ENCODE results near the gene SCGB3A1. TPM values are rescaled to one million over a fixed set of nuclear protein-coding genes. Genes with fewer than 3 reads are reported as not detected.

SCGB3A1 gene
- total and polyA plus RNA-seq, 5 donors, result not detected

Other genes starting within 250 kb of the SCGB3A1 start
- gene GFPT2, start 238.2 kb downstream of the SCGB3A1 start, total RNA-seq, result 10 to 100 TPM in 1 of 4 donors, 1 to 10 TPM in 3; 2.3 to 25.6 (median 7.0) TPM
- 5.7 TPM for gene GFPT2, start 238.2 kb downstream of the SCGB3A1 start, polyA plus RNA-seq
- 10 to 100 TPM; 11.4 to 14.2 (median 13.2) TPM for gene CNOT6, start 97.1 kb downstream of the SCGB3A1 start, total RNA-seq
- gene CNOT6, start 97.1 kb downstream of the SCGB3A1 start, polyA plus RNA-seq, result 5.0 TPM
- gene FLT4, start 58.1 kb upstream of the SCGB3A1 start, total RNA-seq, result 1 to 10 TPM; 2.0 to 3.3 (median 3.3) TPM
- 4.8 TPM for gene FLT4, start 58.1 kb upstream of the SCGB3A1 start, polyA plus RNA-seq
- gene OR2Y1, start 148.6 kb upstream of the SCGB3A1 start, total RNA-seq, result not detected
- gene OR2Y1, start 148.6 kb upstream of the SCGB3A1 start, polyA plus RNA-seq, result not detected
- gene MGAT1, start 211.3 kb upstream of the SCGB3A1 start, total RNA-seq, result 100 to 1,000 TPM in 1 of 4 donors, 10 to 100 TPM in 3; 74.3 to 119 (median 82.7) TPM
- gene MGAT1, start 211.3 kb upstream of the SCGB3A1 start, polyA plus RNA-seq, result 87.6 TPM

Data from right cardiac atrium (tissue), 5 donors.